Peyer's patch (tissue), 4 donors: ENCODE data around the gene OR10A5. TPM values are rescaled to one million over a fixed set of nuclear protein-coding genes. Genes with fewer than 3 reads are reported as not detected.

ENCODE experiments used
- DNase-seq, 3 donors: peaks; one replicate each; pipeline ENCODE4 v3.0.0-alpha.2; 2017 to 2019
- H3K27ac ChIP-seq, 4 donors: fragments of 200-600 bp; sonication (generic); one replicate each; pipeline ENCODE4 v1.5.1; 2016 to 2019
- H3K27me3 ChIP-seq, 2 donors: fragments of 200-600 bp; sonication (generic); one replicate each; pipeline ENCODE4 v1.5.1; 2019
- H3K36me3 ChIP-seq, 3 donors: fragments of 200-600 bp; sonication (generic); one replicate each; pipeline ENCODE4 v1.5.1; 2016 to 2019
- H3K4me1 ChIP-seq, 4 donors: fragments of 200-600 bp; sonication (generic); one replicate each; pipeline ENCODE4 v1.5.1; 2016 to 2019
- H3K4me3 ChIP-seq, 4 donors: fragments of 200-600 bp; sonication (generic); 1 replicate in 3 of 4; 2 replicates in 1 of 4; pipeline ENCODE4 v1.5.1; 2016 to 2019; ENCODE audit warnings: mild to moderate bottlenecking in 1 of 4
- H3K9me3 ChIP-seq, 4 donors: fragments of 200-600 bp; sonication (generic); one replicate each; pipeline ENCODE4 v1.5.1; 2016 to 2019; ENCODE audit warnings: mild to moderate bottlenecking in 1 of 4
- CTCF ChIP-seq, 6 experiments: fragments of 450-650 bp in 4 of 6; fragments of 200-600 bp in 2 of 6; sonication (generic) in 1 of 6; IDR thresholded peaks; one replicate each; pipeline ENCODE4 v1.5.1; 2017 to 2019; ENCODE audit warnings: antibody characterized with exemption in 6 of 6, mild to moderate bottlenecking in 3 of 6, moderate library complexity in 1 of 6
- POLR2A ChIP-seq, 2 donors: fragments of 450-650 bp; IDR thresholded peaks; one replicate each; pipeline ENCODE4 v1.5.1; 2017; ENCODE audit warnings: antibody characterized with exemption in 2 of 2, mild to moderate bottlenecking in 2 of 2, moderate library complexity in 2 of 2
- total RNA-seq, 4 donors: library from RNA; depleted of rRNA; stranded (reverse); fragments of >200 nt; gene quantifications; one replicate each; pipeline ENCODE4 v1.1.0, GENCODE V29; 2016

The OR10A5 gene
- total RNA-seq, 4 donors from 2014 or later, result not detected

- no peaks in the 10 kb centered on the region for H3K36me3 ChIP-seq
- H3K4me1 ChIP-seq, result no peaks in the 10 kb centered on the region
- DNase-seq, result no peak
- no peak overlapping the region for H3K4me3 ChIP-seq
- TF ChIP-seq POLR2A (IDR thresholded peaks at IDR 0.05) (no peak), CTCF (IDR thresholded peaks at IDR 0.05) (no peak)
- no peaks in the 10 kb centered on the region for H3K27me3 ChIP-seq
- H3K9me3 ChIP-seq, result peaks cover 0 to 5% (median 0%) of the 10 kb centered on the region in 4 donors
- H3K27ac ChIP-seq, result no peak overlapping the region
These were observed 26.5 kb upstream of the OR10A5 start for GRCh38 chr11:6818967-6819366.

DNA sequence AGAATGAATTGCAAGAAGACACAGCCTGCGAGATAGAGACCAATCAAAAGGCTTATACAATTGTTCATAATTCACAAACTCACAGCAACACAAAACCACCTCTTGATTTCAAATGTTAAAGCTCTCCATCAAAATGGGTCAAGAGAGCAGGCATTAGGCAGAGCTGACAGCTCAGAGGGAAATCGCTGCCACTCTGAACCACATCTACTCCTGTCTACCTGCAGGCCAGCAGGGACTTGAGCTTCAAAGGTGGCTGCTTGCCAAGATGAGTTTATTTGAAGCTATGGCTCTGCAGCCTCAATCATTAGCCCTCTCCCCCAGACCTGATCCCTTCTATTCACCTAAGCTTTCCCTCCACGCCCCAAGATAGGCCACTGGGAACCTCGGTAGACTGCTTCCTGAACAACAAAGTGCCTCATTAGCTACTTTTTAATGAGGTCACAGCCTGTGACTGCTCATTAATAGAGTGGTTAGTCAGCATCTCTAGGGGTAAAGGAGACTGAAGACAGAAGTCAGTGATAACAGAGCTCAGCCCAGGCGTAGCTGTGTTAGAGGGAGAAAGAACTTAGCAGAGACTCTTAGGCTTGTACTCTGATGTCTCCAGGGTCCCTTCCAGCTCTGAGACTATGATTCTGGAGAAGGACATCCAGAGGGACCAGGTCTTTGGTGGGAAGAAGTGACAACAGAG, 21.2 kb upstream of the OR10A5 start:
- Histone ChIP-seq H3K36me3 (no peaks in the 10 kb centered on the region), H3K4me1 (no peaks in the 10 kb centered on the region), H3K27me3 (no peaks in the 10 kb centered on the region), H3K27ac (no peak overlapping the region), H3K9me3 (peaks cover 0 to 5% (median 0%) of the 10 kb centered on the region in 4 donors), H3K4me3 (no peak overlapping the region)
- TF ChIP-seq CTCF (IDR thresholded peaks at IDR 0.05), result no peak
- TF ChIP-seq POLR2A (IDR thresholded peaks at IDR 0.05), result no peak
- no peak for DNase-seq

DNA sequence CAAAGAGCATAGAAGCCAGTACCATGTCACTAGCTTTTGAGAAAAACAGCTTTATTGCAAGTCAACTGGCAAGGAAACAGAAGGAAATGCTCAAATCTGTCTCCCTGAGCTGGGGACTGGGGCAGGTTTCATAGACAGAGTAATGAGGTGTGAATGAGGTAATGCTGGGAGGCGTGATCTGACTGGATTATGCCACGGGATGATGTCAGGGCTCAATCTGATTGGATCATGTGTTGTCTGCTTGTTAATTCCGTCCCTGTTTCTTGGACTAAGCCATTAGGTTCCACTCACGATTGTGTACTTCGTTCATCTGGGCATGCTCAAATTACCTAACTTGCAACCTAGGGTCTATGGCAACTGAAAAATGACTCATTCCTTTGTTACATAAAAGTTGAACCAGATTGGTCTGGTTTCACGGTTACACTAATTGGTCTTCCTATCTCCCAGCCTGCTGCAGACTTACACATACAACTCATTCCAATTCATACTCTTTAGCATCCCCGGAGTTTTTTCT, 20.2 kb upstream of the OR10A5 start:
- Histone ChIP-seq H3K9me3 (peaks cover 0 to under 1% (median 0%) of the 10 kb centered on the region in 4 donors), H3K36me3 (no peaks in the 10 kb centered on the region), H3K27ac (no peak overlapping the region), H3K4me1 (no peaks in the 10 kb centered on the region), H3K4me3 (no peak overlapping the region), H3K27me3 (no peaks in the 10 kb centered on the region)
- TF ChIP-seq POLR2A (IDR thresholded peaks at IDR 0.05) (no peak), CTCF (IDR thresholded peaks at IDR 0.05) (no peak)
- DNase-seq, result no peak

DNA sequence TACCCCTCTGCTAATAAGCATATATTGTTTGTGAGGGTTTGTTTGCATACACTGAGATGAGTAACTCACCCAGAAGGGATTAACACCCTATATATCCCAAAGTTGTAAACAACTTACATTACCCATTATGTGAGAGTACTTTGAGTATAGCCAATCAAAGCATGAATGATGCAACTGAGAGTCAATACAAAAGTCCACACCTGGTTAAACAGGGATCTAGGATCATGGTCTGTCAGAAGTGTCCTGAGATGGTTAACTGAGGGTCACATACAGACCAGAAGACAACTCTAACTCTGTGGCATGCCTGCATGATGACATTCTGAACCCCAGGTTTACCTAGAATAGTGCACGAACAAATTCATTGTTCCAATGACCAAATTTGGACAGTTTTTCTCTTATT, 17.4 kb upstream of the OR10A5 start:
- H3K27me3 ChIP-seq, result no peaks in the 10 kb centered on the region
- DNase-seq, result no peak
- no peaks in the 10 kb centered on the region for H3K36me3 ChIP-seq
- no peaks in the 10 kb centered on the region for H3K9me3 ChIP-seq
- H3K4me1 ChIP-seq, result no peaks in the 10 kb centered on the region
- no peak overlapping the region for H3K27ac ChIP-seq
- H3K4me3 ChIP-seq, result no peak overlapping the region
- TF ChIP-seq CTCF (IDR thresholded peaks at IDR 0.05), result no peak
- TF ChIP-seq POLR2A (IDR thresholded peaks at IDR 0.05), result no peak

DNA sequence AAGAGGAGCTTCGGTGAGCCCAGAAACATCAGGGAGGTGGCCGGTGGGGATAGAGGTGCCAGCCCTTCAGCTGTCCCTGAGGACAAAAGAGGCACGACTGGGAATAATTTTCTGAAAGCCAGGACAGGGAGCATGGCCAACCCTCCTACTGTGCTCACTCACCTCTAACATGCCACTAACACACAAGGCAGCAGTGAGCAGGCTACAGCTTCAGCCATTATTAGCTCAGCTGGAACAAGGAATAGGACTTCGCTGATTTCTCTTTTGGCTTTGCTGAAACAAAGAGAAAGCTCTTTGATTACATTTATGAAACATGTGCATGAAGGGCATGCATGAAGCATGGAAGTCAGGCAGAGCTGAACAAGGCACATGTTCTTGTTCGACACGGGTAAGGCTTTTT, 12.1 kb upstream of the OR10A5 start:
- no peak for DNase-seq
- Histone ChIP-seq H3K27me3 (no peaks in the 10 kb centered on the region), H3K9me3 (no peaks in the 10 kb centered on the region), H3K27ac (no peak overlapping the region), H3K4me3 (no peak overlapping the region), H3K4me1 (no peaks in the 10 kb centered on the region), H3K36me3 (no peaks in the 10 kb centered on the region)
- TF ChIP-seq CTCF (IDR thresholded peaks at IDR 0.05) (no peak), POLR2A (IDR thresholded peaks at IDR 0.05) (no peak)
